ENCODE measurements around the gene KMO.

KMO gene

DNA sequence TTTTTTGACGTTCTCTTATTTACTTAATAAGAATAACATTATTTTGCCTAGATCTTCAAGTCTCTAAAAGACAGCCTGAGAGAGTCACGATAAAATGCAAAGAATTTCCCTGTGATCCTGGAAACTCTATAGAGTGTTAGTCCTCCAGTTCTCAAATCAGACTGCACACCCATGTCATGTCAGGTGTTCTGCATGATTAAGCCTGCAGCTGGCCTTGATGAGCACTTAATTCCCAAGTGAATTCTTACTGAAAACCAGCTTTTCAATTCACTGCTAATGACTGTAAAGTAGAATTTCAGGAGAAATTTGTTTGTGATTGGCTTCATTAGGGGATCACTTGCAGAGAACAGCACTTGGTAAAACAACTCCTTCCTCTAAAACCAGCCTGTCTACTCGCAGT lies 66.1 kb downstream of the KMO start:
- no peak for DNase-seq

DNA sequence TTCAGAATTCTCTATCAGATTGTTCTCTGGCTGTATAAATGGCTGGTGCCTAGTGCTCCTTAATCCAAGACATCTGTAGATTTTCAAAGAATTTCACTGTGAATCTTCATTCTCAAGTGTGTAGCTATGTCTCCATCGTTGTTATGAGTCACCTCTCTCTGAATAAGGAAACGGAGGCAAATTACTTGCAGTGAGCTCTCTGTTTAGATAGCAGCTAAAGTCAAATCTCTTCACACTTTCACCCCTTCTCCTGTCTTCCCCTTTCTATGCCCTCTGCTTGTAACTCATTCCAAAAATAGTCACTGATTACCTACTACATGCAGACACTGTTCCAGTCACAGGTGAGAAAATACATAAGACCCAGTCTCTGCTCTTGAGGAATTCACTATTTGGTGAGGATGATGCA lies 68.3 kb downstream of the KMO start:
- no peak for DNase-seq

DNA sequence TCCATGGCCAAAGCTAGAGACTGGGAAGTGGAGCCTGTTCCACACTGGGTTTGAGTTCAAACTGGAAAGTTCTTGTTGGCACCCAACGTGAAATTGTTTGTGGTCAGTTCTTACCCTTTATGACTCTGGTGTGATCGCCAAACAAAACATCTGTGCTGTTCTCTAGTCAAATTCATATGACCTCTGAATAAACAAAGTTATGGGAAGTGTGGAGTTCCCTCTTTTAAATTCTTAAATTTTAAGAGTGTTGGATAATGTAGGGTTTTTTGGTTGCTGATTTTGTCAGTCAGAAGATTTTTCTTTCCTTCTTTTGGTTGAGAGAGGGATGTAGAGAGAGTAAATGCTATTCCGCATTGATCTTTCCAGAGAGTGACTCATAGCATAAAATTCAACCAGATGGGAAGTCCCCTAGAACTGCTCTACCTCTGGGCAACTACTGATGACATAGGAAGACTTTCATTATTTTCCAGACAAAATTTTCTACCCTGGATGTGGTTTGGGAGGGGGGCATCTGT lies 71.6 kb downstream of the KMO start:
- no peak for DNase-seq

DNA sequence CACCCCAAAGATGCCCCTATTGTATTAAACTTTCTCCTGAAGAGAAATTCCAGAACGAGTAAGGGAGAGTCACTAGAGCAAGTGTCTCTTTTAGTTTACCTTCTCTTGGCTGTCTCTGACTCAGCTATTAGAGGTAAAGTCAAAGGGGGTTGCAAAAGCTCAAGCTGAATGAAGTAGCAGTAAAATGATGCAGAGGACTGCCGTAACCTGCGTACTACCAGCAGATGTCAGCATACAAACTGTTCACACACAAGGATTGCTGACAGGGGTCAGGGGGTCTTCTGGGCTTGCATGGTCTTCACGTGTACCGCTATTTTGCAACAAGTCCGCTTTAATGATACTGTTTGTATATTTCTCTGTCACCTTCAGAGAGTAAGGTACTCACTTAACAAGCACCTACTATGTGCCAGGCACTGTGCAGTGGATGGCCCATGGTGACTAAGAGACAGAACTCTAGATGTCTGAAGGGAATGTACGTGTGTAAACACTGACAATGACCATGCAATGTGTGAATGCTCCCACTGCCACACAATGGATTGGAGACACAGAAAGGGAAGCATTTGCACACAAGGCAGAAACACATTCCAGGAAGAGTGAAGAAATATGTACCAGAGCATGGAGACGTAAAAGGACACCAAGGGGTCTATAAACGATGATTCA lies 73.1 kb downstream of the KMO start:
- no peak for DNase-seq

DNA sequence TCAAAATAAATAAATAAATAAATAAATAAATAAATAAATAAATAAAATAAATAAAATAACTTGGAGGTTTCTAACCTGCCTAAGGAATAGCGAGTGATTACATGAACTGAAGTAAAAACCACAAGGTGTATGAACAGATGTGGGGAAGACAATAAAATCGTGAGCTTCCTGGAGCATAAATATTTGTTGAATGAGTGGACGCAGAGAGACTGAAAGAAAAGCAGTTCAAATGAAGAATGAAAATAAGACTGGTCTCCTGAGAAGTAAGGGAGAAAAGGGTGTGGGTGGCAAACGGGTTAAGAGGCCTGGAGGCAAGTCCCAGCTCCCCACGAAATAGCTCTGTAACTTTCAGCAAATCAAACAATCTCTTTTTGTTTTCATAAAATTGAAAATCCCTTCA lies 74.4 kb downstream of the KMO start:
- no peak for DNase-seq

DNA sequence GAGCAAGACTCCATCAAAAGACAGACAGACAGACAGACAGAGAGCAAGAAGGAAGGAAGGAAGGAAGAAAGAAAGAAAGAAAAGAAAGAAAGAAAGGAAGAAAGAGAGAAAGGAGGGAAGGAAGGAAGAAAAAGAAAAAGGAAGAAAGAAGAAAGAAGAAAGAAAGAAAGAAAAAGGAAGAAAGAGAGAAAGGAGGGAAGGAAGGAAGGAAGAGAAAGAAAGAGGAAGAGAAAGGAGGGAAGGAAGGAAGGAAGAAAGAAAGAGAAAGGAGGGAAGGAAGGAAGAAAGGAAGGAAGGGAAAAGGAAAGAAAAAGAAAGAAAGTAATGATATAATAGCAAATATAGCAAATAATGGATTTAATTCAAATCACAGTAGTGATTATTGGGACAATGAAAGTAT lies 75.3 kb downstream of the KMO start:
- no peak for DNase-seq

DNA sequence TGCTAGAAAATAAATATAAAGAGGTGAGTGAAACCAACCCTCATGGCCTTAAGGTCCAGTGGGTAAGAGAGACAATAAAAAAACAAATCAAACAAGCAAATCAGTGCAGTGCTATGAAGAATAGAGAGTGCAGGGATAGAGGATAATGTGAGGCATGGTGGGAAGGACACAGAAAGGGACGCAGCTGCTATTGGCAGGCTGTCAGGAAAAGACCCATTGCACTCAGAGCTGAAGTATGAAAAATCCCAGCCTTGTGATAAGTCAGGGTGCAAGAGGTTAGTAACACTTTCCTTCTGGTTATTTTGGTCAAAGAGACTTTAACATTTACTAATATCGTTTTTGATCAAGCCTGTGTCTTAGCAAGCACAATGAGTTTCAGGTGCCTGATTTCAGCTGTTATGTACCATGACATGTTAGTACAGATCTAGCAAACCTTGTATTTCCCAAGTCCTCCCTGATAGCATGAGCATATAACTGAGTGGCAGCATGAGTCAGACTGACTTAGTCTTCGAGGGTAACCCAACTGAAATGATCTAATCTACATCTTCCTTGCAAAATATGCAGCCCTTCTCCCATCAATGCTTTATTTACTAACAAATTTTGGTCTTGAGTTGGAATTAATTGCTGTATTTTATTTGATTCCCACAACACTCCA lies 76.3 kb downstream of the KMO start:
- no peak for DNase-seq

DNA sequence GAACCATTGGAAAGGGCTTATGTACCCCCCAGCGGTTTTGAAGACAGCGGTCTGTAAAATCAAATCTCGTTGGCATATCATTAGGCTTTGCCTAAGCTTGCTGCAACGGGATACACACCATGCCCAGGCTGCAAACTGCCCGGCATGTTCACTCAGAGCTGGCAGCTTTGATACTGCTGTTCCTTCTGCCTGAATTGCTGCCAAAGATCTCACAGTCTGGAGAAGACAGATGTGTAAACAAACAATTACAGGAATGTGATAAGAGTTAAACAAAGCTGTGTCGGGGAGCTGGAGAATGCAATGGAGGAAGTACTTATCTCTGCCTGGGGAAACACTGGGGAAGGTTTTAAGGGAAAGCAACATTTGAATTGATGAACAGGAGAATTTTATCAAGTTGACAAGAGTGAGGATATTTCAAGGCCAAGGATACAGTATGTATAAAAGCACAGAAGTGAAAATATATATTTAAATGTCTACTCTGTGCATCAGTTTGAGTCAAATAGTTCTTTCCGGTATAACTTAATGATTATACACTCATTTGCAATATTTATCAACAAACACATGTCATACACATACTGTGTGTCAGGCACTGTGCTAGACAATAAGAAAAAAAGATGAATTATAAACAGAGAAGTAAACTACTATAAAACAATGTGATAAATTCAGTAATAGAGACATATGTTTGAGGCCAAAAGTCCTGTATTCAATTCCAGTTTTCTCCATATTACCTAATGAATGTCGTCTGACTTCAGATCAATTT lies 78.1 kb downstream of the KMO start:
- DNase-seq: no peak

DNA sequence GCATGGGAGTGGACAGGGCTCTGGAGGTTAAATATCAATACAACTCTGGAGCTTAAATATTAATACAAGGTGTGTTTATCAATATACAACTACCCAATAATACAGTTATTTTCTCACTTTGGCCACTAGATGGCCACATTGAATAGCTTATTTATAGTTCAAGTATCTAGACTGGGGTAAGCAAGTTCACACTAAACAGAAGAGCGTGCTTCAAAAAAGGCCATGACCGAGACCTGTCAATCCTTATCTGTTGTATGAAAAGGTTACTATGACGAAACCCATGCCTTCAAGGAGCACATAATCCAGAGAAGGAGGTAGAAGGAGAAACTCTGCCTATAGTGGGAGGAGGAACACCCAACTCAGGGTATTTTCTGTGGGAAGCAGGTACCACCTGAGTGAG lies 78.9 kb downstream of the KMO start:
- peak; percentile 25 for DNase-seq

DNA sequence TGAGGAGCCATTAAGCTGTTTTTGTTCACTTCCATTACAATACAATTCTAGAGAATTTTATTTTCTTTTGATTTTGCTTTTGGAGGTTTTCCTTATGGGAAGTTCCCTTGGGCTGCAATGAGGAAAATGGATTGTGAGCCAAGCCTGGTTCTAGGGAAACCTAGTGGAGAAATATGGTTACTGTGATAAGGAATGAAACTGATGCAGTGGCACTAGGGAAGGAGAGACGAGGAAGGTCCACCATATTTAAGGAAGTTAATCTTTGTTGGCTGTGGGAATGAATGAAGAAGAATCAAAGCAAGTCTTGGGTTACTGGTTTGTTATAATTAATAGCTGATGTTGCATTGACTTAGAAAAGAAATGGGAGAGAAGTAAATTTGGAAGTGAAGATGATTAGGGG lies 79.6 kb downstream of the KMO start:
- no peak for DNase-seq

DNA sequence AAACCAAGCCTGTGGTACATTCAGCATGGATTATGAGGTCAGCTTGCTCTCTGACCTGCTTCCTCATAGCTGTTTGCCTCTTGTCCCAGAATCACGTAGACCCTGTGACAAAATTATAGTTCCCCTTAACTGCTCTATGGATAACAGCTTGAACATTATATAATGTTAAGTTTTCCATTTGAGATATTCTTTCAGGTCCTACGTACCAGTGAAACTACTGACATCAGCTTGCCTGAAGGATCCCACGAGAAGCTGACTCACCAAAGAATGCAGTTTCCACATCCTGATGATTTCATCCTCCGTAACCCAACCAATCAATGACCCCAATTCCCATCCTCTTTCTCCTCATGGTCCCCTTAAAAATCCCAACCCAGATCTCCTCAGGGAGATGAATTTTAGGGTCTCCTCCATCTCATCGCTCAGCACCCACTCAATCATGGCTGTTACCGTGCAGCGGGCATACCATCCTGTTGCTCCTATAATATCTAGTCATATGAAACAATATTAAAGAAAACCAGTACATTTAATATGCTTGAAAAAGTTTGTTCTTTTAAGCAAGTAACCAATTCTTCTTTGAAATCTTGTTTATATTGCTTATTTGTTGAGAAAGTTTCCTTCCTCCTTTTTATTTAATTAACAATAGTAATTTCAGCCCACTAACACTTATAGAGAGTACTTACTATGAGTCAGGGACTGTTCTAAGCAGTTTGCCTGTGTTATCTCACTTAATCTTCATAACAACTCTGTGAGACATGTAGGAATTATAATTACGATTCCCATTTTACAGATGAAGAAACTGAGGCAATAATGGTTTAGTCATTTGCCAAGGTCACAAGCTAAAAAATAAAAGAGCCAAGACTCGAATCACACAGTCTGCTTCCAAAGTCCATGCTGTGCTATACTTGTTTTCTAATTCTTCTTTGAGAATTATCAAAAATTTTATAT lies 80.6 kb downstream of the KMO start:
- no peak for DNase-seq

DNA sequence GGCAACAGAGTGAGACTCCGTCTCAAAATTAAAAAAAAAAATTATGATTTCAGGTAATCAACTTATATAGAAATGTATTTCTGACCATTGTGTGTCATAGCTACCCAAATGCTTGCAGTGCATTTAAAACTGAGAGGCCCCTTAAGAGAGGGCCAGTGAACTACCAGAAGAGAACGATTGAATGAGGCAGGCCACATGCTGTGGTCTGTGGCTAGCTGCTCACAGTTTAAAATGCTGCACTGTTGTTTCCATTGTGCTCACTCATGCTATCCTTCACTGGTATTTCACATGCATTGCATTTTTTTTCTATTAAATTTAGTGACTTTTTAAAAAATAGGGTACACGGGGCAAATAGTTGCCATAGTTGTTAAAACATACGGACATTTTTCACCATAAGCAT lies 82.0 kb downstream of the KMO start:
- no peak for DNase-seq

DNA sequence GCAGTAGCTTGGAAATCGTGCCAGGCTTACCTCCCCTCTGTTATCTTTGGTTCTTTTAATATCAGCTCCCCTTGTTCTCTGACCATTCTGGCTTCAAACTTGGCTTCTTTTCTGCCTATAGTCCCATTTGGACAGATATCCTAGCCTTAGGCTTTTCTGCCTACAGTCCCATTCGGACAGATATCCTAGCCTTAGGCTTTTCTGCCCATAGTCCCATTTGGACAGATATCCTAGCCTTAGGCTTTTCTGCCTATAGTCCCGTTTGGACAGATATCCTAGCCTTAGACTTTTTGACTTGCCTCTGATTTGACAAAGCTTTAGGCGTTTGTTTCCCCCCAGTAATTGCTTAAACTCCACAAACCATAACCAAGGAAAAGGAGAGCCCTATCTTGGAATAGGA lies 82.4 kb downstream of the KMO start:
- no peak for DNase-seq

DNA sequence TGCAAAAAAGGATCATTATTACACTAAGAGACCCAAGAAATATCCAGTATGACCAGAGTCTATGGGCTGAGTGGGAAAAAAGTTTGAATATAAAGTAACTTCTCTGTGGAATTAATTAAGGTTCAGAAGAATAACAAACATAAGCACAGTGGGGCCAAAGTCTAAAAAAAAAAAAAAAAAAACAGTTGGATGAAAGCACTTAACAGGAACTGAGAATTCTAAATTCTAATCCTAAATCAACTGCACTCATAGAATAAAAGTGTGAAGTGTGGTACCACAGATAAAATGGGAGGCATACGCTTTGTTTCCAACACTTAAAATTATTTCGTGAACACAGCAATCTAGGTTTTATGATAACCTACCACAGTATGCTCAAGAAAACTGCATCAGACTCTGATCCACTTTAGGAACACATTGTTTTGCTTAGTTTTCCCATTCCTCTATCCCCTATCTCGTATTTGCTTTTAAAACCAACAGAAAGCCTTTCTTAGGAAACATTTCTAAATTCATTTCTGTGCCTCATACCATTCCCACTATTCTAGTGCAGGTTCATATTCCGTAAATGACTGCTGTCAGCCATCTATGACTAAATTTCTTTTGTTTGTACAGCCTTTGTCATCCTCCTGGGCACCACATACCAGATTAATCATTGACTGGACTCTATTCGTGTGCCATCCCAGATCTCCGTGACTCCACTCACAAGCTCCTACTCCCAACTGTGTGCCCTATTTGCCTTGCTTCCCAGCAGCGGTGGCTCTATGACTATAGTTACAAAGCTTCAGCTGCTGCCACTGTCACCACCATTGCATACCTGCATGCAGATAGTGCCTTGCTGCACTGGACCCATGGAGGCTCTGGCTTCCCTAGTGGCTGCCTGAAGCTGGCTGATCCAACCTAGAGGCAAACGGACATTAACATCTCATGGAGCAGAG lies 83.1 kb downstream of the KMO start:
- DNase-seq: no peak

DNA sequence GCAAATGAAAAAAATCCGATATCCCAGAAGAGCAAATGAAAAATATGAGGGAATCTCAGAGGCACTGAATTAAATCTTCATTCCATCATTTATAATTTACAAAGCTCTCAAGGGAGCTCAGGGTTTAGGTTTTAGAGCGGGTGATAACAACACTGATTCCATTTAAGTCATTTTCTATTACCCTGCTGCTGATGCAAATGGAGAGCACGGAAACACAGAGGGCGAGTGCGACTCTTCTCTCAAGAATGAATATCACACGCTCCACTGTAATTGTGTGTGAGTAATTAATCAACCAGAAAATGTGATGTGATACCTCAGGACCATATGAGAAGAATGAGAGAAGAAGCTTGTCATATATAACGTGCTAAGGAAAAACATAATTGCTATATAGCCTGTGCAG lies 85.2 kb downstream of the KMO start:
- no peak for DNase-seq

DNA sequence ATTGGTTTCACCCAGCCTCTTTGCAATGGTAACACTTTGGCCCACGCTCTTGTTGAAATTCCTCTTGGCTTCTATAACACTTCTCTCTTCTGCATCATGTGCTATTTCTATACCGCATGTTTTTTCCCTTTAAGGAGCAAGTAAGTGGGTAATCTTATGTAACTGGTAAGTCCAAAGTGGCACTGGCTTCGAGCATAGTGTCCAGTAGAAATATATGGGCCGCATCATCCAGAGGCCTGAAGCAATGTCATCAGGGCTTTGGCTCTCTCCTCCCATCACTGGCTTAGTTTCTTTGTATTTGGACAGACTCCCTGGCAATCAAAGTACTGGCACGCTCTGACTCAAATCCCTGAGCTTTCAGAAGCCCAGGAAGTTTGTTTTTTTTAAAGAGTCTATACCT lies 90.5 kb downstream of the KMO start:
- DNase-seq: no peak

DNA sequence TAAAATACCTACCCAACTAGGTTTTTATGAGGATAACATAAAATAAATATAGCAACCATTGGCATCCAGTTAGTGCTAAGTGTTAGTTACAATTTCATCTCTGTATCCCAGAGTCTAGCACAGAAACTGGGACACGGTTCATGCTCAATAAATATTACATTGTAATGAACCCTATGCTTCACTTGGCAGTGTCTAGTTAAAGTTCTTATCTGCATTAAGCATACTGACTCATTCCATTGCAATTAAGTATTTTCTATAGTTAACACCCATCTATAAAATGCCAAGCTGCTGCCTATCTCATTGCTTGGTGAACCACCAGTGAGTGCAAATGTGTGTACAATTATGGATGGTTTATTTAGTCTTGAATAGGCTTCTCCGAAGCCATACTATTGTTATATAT lies 92.8 kb downstream of the KMO start:
- DNase-seq: no peak

DNA sequence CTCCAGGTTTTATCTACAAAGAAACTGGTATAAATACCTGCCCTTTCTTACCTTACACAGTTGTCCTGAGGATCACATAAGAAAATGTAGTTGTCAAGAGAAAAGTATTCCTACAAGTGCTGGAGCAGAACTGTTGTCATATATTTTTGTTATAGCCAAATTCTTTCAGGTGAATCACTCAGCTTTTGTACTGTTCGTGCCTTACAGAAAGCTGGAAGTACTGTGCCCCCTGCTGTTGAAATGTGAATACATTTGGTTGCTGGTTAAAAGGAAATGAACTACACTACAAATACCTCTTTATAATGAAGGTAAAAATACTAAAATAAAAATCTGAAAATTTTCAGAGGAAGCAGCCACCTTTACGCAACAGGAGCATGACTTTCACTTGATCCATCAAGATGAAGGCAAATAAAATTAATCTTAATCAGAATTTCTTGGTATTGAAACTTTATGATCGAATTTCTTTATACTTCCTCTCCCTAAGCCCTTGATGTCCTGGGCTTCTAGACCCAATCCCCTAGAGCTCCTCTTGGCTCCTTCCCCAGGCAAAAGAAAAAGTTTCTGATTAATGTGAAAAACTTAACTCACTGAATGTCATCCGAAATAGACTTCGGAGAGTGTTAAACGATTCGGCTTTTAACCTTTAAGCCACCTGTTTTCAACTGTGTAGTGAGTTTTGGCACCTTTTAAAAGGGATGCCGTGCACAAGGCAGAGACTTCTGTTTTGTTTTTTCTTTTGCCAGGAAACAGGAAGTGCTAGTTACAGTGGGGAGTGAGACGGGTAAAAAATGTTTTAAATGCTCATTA lies 95.5 kb downstream of the KMO start:
- DNase-seq: peak; percentile 15

DNA sequence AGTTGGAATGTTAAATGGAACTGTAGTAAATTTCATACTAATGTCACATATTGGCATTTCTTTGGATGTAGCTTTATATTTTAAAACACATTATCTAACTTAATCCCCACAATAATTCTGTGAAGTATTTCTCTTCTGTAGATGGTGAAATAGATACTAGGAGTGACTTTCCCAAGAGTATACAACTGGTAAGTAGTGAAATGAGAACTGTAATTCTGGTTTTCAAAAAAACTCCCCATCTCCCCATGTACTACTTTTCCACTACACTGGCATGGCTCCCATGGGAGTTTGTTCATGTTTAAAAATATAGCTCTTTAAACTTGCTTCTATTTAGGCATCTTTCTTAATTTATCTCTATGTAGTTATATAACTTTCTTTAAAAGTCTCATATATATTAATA lies 97.8 kb downstream of the KMO start:
- no peak for DNase-seq

DNA sequence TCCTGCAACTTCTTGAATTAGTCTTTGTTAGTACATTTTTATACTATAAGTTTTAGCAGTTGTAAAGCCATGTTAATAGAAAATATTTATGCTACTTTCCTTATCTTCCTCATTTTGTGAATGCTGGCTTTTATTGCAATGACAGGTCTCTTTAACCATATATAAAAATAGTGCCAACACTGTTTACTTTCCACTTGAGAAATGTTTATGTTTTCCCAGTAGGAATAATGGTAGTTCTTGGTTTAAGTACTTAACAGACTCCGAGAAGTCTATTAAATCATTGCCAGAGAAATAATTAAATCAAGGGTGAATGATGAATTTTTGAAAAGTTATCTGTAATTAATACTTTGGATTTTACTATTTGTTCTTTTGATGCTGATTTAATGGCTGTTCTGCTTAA lies 98.3 kb downstream of the KMO start:
- DNase-seq: no peak

DNA sequence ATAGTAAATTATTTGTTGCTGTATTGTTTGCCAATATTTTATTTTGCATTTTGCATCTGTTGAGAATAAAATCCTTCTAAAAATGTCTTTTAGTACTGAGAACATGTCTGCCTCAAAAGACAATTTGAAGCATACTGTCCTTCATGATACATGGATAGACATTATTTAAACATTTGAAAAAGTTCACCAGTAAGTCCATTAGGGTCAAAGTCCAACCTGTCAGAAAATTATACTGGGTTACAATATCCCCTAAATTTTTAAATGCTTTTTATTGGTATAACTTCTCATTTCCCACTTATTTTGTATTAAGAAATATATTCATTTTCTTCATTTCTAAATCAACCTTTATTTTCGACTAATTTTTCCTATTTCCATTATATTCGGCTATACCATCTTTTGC lies 98.7 kb downstream of the KMO start:
- no peak for DNase-seq
